ENCODE results near the gene FBLN1. TPM values are rescaled to one million over a fixed set of nuclear protein-coding genes. Genes with fewer than 3 reads are reported as not detected.
A peak's percentile ranks its signal among the peaks of the same experiment; 100 is the strongest.

The FBLN1 gene
- total RNA-seq, 1 experiment from 2014 or later = 126 TPM

DNA sequence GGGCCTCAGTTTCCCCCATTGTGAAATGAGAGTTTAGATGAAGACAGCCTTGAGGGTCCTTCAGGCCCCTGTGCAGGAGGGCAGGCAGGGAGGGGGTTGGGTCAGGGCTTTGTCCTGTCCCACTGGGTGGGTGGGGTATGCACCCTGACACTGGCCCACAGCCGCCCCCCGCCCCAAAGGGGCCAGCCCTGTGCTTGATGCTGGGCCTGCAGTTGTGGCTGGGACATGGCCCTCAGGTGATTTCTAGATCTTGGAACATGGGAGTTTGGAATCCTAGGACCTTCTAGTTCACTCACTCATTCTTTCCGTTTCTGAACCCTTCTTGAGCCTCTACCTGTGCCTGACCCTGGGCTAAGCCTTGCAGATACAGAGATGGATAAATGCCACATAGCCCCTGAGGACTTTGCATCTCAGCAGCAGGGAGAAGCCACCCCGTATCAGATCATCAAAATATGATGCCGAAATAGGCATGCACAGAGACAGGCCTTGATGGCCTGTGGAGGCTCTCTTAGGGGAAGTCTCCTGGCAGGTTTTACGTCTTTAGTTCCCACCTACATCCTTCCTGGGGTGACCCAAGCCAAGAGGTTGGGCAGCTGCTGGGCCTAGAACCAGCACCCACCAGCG lies 76.0 kb downstream of the FBLN1 start:
- Histone ChIP-seq H3K4me3 (ENCODE audit: insufficient read depth, low read depth, low read length) (no peak overlapping the region), H3K27me3 (ENCODE audit: control insufficient read depth, insufficient read depth, low read length) (no peaks in the 10 kb centered on the region), H3K36me3 (replicated peaks; ENCODE audit: control insufficient read depth, insufficient read depth, low read length) (no peaks in the 10 kb centered on the region)
- DNase-seq = peak; percentile 47

DNA sequence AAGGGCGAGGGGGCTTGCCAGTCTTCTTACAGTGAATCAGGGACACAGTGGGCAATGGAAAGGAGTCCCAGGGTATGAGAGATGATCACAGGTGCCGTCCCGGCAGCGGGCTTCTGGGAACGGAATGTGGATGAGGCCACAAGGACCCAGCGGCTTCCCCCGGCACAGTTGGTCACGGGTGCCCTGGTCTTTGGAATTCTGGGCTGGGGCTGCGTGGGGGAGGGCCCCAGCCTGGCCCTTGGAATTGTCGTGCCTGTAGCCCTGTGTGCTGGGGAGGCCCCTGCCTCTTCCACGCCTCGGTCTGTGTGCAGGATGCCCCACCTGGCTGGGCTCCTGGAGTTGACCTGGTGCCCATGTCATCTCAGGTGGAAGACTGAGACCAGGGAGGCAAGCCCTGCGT lies 76.6 kb downstream of the FBLN1 start:
- DNase-seq = peak; percentile 45
- H3K4me3 ChIP-seq (ENCODE audit: insufficient read depth, low read depth, low read length) = no peak overlapping the region
- H3K36me3 ChIP-seq (replicated peaks; ENCODE audit: control insufficient read depth, insufficient read depth, low read length) = no peaks in the 10 kb centered on the region
- H3K27me3 ChIP-seq (ENCODE audit: control insufficient read depth, insufficient read depth, low read length) = no peaks in the 10 kb centered on the region

- Histone ChIP-seq H3K27me3 (ENCODE audit: control insufficient read depth, insufficient read depth, low read length) (no peaks in the 10 kb centered on the region), H3K4me3 (ENCODE audit: insufficient read depth, low read depth, low read length) (no peak overlapping the region), H3K36me3 (replicated peaks; ENCODE audit: control insufficient read depth, insufficient read depth, low read length) (no peaks in the 10 kb centered on the region)
- DNase-seq = no peak
Observed at GRCh38 chr22:45579806-45580725, 77.4 kb downstream of the FBLN1 start.

GRCh38 chr22:45580726-45581381 lies 78.2 kb downstream of the FBLN1 start:
- H3K27me3 ChIP-seq (ENCODE audit: control insufficient read depth, insufficient read depth, low read length) = no peaks in the 10 kb centered on the region
- H3K4me3 ChIP-seq (ENCODE audit: insufficient read depth, low read depth, low read length) = no peak overlapping the region
- DNase-seq = no peak
- no peaks in the 10 kb centered on the region for H3K36me3 ChIP-seq (replicated peaks; ENCODE audit: control insufficient read depth, insufficient read depth, low read length)

- Histone ChIP-seq H3K4me3 (ENCODE audit: insufficient read depth, low read depth, low read length) (no peak overlapping the region), H3K27me3 (ENCODE audit: control insufficient read depth, insufficient read depth, low read length) (no peaks in the 10 kb centered on the region), H3K36me3 (replicated peaks; ENCODE audit: control insufficient read depth, insufficient read depth, low read length) (no peaks in the 10 kb centered on the region)
- DNase-seq = no peak
Observed at GRCh38 chr22:45581549-45582080, 78.9 kb downstream of the FBLN1 start.

DNA sequence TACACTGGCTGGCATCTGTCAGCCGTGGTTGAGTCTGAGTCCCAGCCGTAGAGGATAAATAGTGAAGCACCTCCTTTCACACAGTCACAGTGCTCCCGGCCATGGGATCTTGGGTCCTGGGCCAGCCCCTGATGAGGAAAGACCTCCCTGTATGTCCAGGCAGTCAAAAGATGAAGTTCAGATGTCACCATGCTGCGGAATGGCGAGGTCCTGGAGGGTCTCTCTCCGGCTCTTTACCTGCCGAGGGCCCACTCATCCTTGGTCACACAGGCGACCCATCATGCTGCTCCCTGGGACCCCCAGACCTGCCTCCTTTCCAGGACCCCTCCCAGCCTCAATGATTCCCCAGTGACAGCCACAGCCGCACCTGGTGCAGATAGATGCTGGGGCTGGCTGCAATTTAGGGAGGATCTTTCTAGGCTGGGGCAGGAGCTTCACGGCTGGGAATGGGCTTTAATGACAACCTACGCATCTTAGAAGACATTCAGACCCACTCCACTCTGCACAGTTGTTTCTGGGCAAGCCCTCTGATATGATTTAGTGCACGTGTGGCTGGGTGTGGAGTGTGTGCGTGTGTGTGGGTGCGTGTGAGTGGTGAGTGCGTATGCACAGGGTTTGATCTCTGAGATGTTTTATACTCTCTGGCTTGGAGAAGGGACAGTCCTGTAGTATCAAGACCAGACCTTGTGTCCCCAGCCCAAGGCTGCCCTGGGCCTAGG lies 79.7 kb downstream of the FBLN1 start:
- no peak overlapping the region for H3K4me3 ChIP-seq (ENCODE audit: insufficient read depth, low read depth, low read length)
- no peaks in the 10 kb centered on the region for H3K27me3 ChIP-seq (ENCODE audit: control insufficient read depth, insufficient read depth, low read length)
- no peak for DNase-seq
- no peaks in the 10 kb centered on the region for H3K36me3 ChIP-seq (replicated peaks; ENCODE audit: control insufficient read depth, insufficient read depth, low read length)

GRCh38 chr22:45582955-45583320 lies 80.3 kb downstream of the FBLN1 start:
- DNase-seq = no peak
- H3K27me3 ChIP-seq (ENCODE audit: control insufficient read depth, insufficient read depth, low read length) = no peaks in the 10 kb centered on the region
- H3K4me3 ChIP-seq (ENCODE audit: insufficient read depth, low read depth, low read length) = no peak overlapping the region
- no peaks in the 10 kb centered on the region for H3K36me3 ChIP-seq (replicated peaks; ENCODE audit: control insufficient read depth, insufficient read depth, low read length)

DNA sequence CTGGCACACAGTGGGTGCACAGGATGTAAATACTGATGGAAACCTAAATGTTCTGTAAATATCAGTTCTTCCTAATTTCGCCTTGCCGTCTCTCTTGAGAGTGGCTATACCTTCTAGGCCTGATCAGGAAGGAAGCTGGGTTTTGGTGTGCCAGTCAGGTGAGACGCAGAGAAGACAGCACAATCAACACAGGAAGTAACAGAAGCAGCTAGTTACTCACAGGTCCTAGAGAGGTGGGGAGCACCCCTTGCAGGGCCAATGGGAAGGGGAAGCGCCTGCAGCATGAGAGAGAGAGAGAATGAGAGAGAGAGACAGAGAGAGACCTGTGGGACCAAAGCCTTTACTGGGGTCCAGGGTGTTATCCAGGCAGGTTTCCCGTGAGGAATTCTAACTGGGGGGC lies 80.8 kb downstream of the FBLN1 start:
- Histone ChIP-seq H3K4me3 (ENCODE audit: insufficient read depth, low read depth, low read length) (no peak overlapping the region), H3K36me3 (replicated peaks; ENCODE audit: control insufficient read depth, insufficient read depth, low read length) (no peaks in the 10 kb centered on the region), H3K27me3 (ENCODE audit: control insufficient read depth, insufficient read depth, low read length) (no peaks in the 10 kb centered on the region)
- DNase-seq = no peak

GRCh38 chr22:45584121-45584570 lies 81.5 kb downstream of the FBLN1 start:
- DNase-seq = no peak
- H3K4me3 ChIP-seq (ENCODE audit: insufficient read depth, low read depth, low read length) = no peak overlapping the region
- no peaks in the 10 kb centered on the region for H3K36me3 ChIP-seq (replicated peaks; ENCODE audit: control insufficient read depth, insufficient read depth, low read length)
- H3K27me3 ChIP-seq (ENCODE audit: control insufficient read depth, insufficient read depth, low read length) = no peaks in the 10 kb centered on the region

DNA sequence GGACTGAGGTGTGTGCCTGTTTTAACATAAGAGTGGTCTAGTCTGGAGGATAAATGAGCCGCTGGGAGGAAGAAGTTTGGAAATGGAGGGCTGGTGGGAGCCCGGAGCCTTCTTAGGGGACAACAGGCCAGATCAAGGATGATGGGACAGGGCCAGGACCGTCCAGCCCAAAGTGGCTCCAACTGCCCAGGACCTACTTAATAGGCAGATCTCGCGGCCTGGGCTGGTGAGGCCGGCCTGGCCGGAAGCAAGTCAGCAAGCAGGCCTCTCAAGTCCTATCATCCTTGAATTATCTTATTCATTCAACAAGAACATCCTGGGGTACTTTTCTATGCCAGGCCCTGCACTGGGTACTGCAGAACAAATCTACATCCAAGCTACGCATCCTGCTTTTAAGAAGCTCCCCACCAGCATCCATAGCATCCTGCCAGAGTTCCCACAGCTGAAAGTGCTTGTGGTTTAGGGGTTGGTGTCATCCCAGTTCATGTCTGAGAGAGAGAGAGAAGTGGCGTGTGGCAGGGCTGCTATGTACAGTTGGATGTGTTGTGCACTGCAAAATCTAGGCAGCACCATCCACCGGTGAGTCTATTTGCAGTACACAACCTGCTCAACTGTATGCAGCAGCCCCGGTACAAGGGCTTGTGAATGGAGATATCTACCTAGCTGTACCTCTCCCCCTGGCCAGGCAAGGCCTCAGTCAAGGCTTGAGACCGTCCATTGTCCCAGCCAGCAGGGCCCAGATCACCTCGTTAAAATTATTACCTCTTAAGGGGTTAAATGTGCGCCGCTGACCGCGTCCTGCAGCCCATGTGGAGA lies 82.1 kb downstream of the FBLN1 start:
- Histone ChIP-seq H3K4me3 (ENCODE audit: insufficient read depth, low read depth, low read length) (no peak overlapping the region), H3K27me3 (ENCODE audit: control insufficient read depth, insufficient read depth, low read length) (no peaks in the 10 kb centered on the region), H3K36me3 (replicated peaks; ENCODE audit: control insufficient read depth, insufficient read depth, low read length) (no peaks in the 10 kb centered on the region)
- DNase-seq = no peak

DNA sequence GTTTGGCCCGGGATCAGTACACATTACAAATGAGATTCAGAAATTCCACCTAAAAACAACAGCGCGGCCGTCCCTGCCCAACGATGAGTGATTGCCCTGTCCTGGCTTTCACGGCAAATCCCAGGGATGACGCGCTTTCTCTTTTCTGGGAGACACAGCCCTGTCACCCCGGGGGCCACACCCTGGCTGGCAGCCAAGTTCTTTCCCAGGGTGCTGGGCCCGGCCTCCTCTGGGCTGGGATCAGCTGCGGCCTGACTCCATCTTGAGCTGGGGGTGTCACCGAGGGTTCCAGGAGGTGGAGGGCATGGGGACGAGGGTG lies 82.7 kb downstream of the FBLN1 start:
- Histone ChIP-seq H3K36me3 (replicated peaks; ENCODE audit: control insufficient read depth, insufficient read depth, low read length) (no peaks in the 10 kb centered on the region), H3K27me3 (ENCODE audit: control insufficient read depth, insufficient read depth, low read length) (no peaks in the 10 kb centered on the region), H3K4me3 (ENCODE audit: insufficient read depth, low read depth, low read length) (no peak overlapping the region)
- DNase-seq = no peak

GRCh38 chr22:45585946-45586540 lies 83.4 kb downstream of the FBLN1 start:
- H3K27me3 ChIP-seq (ENCODE audit: control insufficient read depth, insufficient read depth, low read length) = no peaks in the 10 kb centered on the region
- no peak for DNase-seq
- H3K4me3 ChIP-seq (ENCODE audit: insufficient read depth, low read depth, low read length) = no peak overlapping the region
- no peaks in the 10 kb centered on the region for H3K36me3 ChIP-seq (replicated peaks; ENCODE audit: control insufficient read depth, insufficient read depth, low read length)

DNA sequence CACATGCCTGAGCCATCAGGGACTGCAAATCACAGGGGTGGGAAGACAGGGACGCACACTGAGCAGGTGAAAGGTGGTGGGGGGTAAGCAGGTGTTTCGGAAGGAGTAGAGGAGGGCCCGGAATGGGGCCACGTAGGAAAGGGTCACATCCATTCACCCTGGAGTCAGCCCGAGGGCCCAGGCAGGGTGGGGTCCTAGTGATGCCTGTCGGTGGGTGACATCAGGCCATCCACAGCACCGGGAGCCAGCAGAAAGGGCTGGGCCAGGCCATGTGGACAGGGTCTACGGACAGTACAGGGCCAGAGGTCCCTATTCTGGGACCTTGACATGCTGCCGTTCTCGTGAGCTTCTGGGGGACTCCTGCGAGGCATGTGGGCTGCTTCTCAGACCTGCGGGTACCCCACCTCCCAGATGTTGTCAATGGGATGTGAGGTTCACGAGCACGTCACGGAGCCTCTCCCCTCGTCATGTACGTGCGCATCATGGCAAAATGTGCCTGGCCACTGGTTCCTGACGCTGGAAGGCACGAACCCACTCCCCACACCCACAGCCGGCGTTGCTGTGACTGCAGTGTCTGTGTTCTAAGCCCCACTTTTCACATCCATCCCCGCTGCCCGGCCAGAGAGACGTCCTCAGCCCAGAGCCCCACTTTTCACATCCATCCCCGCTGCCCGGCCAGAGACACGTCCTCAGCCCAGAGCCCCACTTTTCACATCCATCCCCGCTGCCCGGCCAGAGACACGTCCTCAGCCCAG lies 84.1 kb downstream of the FBLN1 start:
- H3K36me3 ChIP-seq (replicated peaks; ENCODE audit: control insufficient read depth, insufficient read depth, low read length) = no peaks in the 10 kb centered on the region
- no peaks in the 10 kb centered on the region for H3K27me3 ChIP-seq (ENCODE audit: control insufficient read depth, insufficient read depth, low read length)
- DNase-seq = no peak
- no peak overlapping the region for H3K4me3 ChIP-seq (ENCODE audit: insufficient read depth, low read depth, low read length)
